ENCODE data around the gene AHSG.

- TF ChIP-seq, protein P1, sequence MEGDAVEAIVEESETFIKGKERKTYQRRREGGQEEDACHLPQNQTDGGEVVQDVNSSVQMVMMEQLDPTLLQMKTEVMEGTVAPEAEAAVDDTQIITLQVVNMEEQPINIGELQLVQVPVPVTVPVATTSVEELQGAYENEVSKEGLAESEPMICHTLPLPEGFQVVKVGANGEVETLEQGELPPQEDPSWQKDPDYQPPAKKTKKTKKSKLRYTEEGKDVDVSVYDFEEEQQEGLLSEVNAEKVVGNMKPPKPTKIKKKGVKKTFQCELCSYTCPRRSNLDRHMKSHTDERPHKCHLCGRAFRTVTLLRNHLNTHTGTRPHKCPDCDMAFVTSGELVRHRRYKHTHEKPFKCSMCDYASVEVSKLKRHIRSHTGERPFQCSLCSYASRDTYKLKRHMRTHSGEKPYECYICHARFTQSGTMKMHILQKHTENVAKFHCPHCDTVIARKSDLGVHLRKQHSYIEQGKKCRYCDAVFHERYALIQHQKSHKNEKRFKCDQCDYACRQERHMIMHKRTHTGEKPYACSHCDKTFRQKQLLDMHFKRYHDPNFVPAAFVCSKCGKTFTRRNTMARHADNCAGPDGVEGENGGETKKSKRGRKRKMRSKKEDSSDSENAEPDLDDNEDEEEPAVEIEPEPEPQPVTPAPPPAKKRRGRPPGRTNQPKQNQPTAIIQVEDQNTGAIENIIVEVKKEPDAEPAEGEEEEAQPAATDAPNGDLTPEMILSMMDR (IDR thresholded peaks at IDR 0.05), result no peak
- TF ChIP-seq POLR2AphosphoS5 (IDR thresholded peaks at IDR 0.05), result no peak
- TF ChIP-seq POLR2A (IDR thresholded peaks at IDR 0.05), result no peak
Observed at GRCh38 chr3:186598108-186598784, 14.6 kb upstream of the AHSG start.

Measured in prostate gland (tissue), 2 donors.